ENCODE results near the gene TENM4. TPM values are rescaled to one million over a fixed set of nuclear protein-coding genes. Genes with fewer than 3 reads are reported as not detected.

Gene TENM4
- total RNA-seq, 4 donors from 2014 or later = 7.7 to 39.3 (median 16.1) TPM

DNA sequence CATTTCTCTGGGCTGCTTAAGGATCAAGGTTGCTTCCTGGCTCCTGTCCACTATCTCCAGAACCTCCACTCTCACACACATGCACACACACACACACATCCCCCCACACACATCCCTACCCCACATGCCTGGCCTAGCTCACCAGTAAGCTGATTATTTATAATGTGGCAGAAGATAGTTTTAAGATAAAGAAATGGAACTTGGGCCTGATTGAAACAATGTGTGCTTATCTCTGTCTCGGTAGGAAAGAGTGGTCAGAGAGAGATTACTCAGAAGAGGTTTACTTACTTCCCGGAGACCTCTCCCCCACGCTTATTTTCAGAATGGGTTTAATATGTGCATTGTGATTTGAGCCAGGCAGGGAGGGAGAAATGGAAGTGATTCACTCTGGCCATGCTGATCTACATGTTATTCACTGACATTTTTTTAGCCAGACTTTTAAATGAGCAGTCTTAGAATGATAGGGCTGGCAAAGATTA is 422.4 kb downstream of the TENM4 start:
- DNase-seq = no peak
- no peaks in the 10 kb centered on the region for H3K9me3 ChIP-seq
- 57 to 58% methylated on average over 3 of the region's 3 CpGs for WGBS, 2 donors

DNA sequence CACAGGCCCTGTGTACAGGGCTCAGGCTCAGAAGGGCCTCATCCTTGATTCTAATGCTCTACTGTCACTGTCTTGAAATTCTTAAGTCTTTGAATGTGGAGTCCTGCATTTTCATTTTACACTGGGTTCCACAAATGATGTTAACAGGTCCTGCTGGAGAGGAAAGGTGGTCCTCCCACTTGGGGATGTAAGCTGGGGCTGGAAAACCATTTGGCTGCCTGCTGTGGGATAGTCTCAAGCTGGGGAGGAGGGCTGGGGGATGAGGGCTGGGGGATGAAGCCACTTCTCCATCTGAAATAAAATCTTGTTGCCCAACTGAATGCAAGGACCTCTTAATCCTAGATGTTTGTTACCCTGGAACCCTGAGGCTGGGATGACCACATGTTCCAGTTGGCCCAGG is 423.0 kb downstream of the TENM4 start:
- Histone ChIP-seq H3K36me3 (no peaks in the 10 kb centered on the region), H3K27me3 (peaks cover 0 to 7% (median 0%) of the 10 kb centered on the region in 4 donors), H3K27ac (no peak overlapping the region), H3K9me3 (no peaks in the 10 kb centered on the region), H3K4me3 (no peak overlapping the region), H3K4me1 (peaks cover 0 to 13% (median 4%) of the 10 kb centered on the region in 3 donors)
- no peak for DNase-seq
- intact Hi-C loops (cut with DNase I) = no loop called here
- TF ChIP-seq CTCF (IDR thresholded peaks at IDR 0.05) (no peak), POLR2A (IDR thresholded peaks at IDR 0.05) (no peak)

More for the DNA sequence above, 422.4 kb downstream of the TENM4 start:
- TF ChIP-seq POLR2A (IDR thresholded peaks at IDR 0.05) (no peak), CTCF (IDR thresholded peaks at IDR 0.05) (no peak)
- intact Hi-C loops (cut with DNase I) = no loop called here
- peaks cover 0 to 7% (median 0%) of the 10 kb centered on the region in 4 donors for H3K27me3 ChIP-seq
- H3K36me3 ChIP-seq = no peaks in the 10 kb centered on the region
- H3K4me3 ChIP-seq = no peak overlapping the region
- H3K4me1 ChIP-seq = peaks cover 0 to 13% (median 2%) of the 10 kb centered on the region in 3 donors
- no peak overlapping the region for H3K27ac ChIP-seq

- peaks cover 0 to 9% (median 0%) of the 10 kb centered on the region in 4 donors for H3K27me3 ChIP-seq
- intact Hi-C loops (cut with DNase I) = no loop called here
- WGBS, 2 donors = 79 to 83% methylated on average over 1 to 2 of the region's 3 CpGs
- DNase-seq = no peak
- TF ChIP-seq POLR2A (IDR thresholded peaks at IDR 0.05) = no peak
- TF ChIP-seq CTCF (IDR thresholded peaks at IDR 0.05) = no peak
- H3K4me1 ChIP-seq = peaks cover 0 to 13% (median 4%) of the 10 kb centered on the region in 3 donors
- no peak overlapping the region for H3K4me3 ChIP-seq
- no peak overlapping the region for H3K27ac ChIP-seq
- H3K36me3 ChIP-seq = no peaks in the 10 kb centered on the region
- H3K9me3 ChIP-seq = no peaks in the 10 kb centered on the region
Observed at GRCh38 chr11:79013509-79013908, 427.3 kb downstream of the TENM4 start.

- H3K36me3 ChIP-seq = no peaks in the 10 kb centered on the region
- H3K9me3 ChIP-seq = no peaks in the 10 kb centered on the region
- DNase-seq = no peak
- H3K27ac ChIP-seq = no peak overlapping the region
- WGBS, 2 donors = 92 to 100% methylated on average over 3 of the region's 3 CpGs
- intact Hi-C loops (cut with DNase I) = no loop called here
- TF ChIP-seq POLR2A (IDR thresholded peaks at IDR 0.05) = no peak
- no peak for TF ChIP-seq CTCF (IDR thresholded peaks at IDR 0.05)
- peaks cover 0 to 9% (median 0%) of the 10 kb centered on the region in 4 donors for H3K27me3 ChIP-seq
- no peak overlapping the region for H3K4me3 ChIP-seq
- peaks cover 0 to 13% (median 4%) of the 10 kb centered on the region in 3 donors for H3K4me1 ChIP-seq
Observed at GRCh38 chr11:79011357-79011756, 429.5 kb downstream of the TENM4 start.

DNA sequence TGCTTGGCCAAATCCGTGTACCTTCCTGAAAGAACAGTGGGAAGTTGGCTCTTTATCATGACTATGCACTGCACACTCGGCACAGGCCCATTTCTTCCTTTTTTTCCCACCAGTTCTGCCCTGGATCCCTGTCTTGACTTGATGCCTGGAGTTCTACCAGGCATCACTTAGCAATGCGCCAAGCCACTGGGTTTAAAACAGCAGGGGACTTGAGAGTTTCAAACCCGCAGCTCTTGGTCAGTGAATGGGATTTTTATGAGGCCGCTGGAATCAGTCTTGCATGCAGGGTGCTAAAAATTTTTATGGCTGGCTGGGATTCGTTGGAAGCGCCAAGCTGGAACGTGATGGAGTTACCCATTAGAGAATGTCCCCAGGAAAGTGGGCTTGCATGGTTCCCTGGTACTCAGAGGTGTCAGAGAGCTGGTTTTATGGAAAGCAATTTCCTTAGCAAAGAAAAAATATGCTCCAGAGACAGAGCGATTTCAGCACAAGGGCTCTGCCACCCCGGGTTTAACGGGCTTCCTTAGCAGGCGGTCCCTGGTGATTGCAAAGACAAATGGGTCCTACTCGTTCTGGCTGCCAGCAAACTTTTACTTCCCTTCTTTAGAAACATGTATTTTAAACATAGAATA is 432.9 kb downstream of the TENM4 start:
- no peak overlapping the region for H3K27ac ChIP-seq
- peaks cover 0 to 8% (median 0%) of the 10 kb centered on the region in 3 donors for H3K9me3 ChIP-seq
- DNase-seq = no peak
- no peak for TF ChIP-seq POLR2A (IDR thresholded peaks at IDR 0.05)
- TF ChIP-seq CTCF (IDR thresholded peaks at IDR 0.05) = no peak
- intact Hi-C loops (cut with DNase I) = no loop called here
- no peak overlapping the region for H3K4me3 ChIP-seq
- no peaks in the 10 kb centered on the region for H3K4me1 ChIP-seq
- peaks cover 0 to 9% (median 0%) of the 10 kb centered on the region in 4 donors for H3K27me3 ChIP-seq
- 77% methylated on average over 10 to 13 of the region's 13 CpGs for WGBS, 2 donors
- H3K36me3 ChIP-seq = no peaks in the 10 kb centered on the region
